Stimulated activated CD4-positive, alpha-beta T cell treated with anti-CD3 and anti-CD28 coated beads, Interleukin-12 subunit alpha, Interleukin-12 subunit beta, amount 100 ng/mL, for 4 hours (primary cell): Measurements from ENCODE around the gene CD93.

Experiments
- DNase-seq: peaks from one replicate; pipeline ENCODE4 v3.0.0-alpha.2; 2020

The CD93 gene

GRCh38 chr20:23120936-23121750 lies 35.0 kb upstream of the CD93 start:
- no peak for DNase-seq

- DNase-seq: no peak
Measured at GRCh38 chr20:23120261-23120660, 34.1 kb upstream of the CD93 start.

- DNase-seq: no peak
Measured at GRCh38 chr20:23119456-23120216, 33.5 kb upstream of the CD93 start.

DNA sequence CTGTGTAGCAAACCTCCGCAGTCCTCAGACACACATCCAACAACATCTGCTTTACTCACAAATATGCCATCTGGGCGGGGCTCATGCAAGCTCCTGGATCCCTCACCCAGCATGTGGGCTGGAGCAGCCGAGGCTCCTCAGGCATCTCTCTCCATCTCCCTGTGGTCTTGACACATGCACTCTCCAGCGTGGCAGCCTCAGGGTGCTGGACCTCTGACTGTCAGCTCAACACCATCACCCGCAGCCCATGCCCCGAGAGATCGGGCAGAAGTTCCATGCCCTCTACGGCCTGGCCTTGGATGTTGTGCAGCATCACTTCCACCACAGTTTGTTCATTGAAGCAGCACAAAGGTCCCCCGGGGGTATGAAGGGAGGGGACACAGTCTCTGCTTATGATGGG lies 32.6 kb upstream of the CD93 start:
- no peak for DNase-seq

GRCh38 chr20:23118144-23118543 lies 32.0 kb upstream of the CD93 start:
- no peak for DNase-seq

GRCh38 chr20:23117738-23118137 lies 31.6 kb upstream of the CD93 start:
- DNase-seq: no peak

- DNase-seq: no peak
Measured at GRCh38 chr20:23116311-23117089, 30.4 kb upstream of the CD93 start.

GRCh38 chr20:23115822-23116221 lies 29.7 kb upstream of the CD93 start:
- no peak for DNase-seq

GRCh38 chr20:23114448-23115082 lies 28.4 kb upstream of the CD93 start:
- no peak for DNase-seq

GRCh38 chr20:23114018-23114417 lies 27.9 kb upstream of the CD93 start:
- no peak for DNase-seq

GRCh38 chr20:23112595-23112994 lies 26.5 kb upstream of the CD93 start:
- no peak for DNase-seq

DNA sequence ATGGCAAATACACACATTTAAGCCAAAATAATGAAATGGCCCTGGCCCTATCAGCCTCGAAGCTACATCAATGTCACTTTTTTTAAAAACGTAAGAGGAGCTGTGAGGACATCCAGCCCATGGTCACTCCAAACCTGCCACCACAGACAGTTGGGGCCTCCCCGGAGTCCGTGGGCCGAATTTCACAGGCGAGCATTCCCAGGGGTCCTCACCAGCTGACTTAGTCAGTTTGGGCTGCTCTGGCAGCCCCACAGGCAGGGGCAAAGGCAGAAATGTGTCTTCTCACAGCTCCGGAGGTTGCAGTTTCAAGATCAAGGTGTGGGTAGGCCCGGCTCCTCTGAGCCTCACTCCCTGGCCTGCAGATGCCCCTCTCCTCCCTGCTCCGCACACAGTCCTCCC lies 25.8 kb upstream of the CD93 start:
- no peak for DNase-seq

GRCh38 chr20:23111307-23111943 lies 25.3 kb upstream of the CD93 start:
- no peak for DNase-seq

DNA sequence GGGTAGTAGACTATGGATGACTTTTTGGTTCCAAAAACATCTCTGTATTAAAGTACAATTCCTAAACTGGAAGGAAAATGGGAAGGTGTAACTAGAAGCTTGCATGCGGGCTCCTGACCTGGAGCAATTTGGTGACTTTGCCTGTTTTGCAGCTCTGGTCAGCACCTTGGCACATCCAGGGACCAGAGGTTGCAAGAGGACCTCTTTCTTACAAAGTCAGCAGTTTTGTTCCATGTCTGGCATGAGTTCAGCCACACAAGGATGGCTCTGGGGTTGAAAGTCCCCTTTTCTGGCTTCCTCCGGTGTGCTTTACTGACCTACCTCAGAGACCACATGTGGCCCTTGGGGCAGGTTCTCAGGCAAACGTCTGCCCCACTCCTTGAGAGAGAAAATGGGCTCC lies 22.7 kb upstream of the CD93 start:
- DNase-seq: no peak

- DNase-seq: no peak
Measured at GRCh38 chr20:23107466-23107865, 21.3 kb upstream of the CD93 start.

DNA sequence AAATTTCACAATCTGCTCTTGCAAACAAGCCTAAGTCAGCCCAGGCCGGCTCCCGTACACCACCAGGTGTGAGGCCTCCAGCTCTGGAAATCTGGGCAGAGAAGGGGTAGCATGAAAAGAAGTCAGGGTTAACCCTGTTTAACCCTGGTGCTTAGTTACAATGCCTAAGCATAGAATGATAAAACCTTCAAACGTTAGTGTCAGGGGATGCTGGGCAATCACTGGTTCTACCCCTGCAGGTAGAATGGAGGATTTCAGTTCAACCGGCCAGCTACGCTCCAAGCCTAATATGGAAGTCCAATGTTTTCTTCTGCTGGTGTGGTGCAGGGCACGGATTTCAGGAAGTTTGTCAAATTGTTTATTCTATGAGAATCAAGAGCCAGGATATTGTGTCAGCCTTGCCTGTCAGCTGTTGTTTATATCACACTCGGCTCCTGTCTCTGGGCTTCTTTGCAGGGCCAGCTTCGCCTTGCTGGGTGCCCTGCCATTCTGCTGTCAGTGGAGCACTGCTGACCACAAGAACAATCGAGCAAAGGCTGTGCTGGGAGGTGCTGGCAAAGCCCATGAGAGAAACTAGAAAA lies 20.2 kb upstream of the CD93 start:
- DNase-seq: no peak

DNA sequence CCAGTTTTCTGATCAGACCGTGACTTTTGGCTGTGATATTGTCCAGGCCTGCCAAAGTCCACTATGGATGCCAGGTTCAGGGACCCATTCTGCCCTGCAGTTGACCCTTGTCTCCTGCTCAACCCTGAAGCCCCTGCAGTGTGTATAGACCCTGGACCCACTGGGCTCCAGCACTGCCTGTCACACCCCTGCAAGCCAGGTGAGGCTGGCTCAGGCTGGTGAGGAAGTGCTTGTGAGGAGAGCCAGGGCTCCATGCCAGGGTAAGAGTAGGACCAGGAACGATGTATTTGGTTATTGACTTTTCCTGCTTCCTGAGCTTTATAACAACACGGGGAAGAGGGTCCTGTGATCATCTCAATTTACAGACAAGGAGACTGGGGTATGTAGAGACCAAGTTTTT lies 19.1 kb upstream of the CD93 start:
- no peak for DNase-seq

GRCh38 chr20:23103284-23104018 lies 17.3 kb upstream of the CD93 start:
- no peak for DNase-seq

GRCh38 chr20:23101696-23102406 lies 15.7 kb upstream of the CD93 start:
- no peak for DNase-seq

DNA sequence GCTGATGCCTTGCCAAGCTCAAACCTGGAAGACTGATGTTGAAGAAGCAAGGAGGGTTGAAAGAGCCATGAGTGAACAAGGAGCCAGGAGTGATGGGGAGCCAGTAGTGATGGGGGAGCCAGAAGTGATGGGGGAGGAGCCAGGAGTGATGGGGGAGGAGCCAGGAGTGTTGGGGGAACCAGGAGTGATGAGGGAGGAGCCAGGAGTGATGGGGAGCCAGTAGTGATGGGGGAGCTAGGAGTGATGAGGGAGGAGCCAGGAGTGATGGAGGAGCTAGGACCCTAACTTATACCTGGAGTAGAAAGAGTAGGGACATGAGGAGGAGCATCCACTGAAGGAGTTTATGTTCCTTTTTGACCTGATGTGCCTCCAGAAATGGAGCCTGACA lies 14.6 kb upstream of the CD93 start:
- DNase-seq: no peak
